Measurements from ENCODE around the gene ACBD3.
A peak's percentile ranks its signal among the peaks of the same experiment; 100 is the strongest.

ACBD3 gene

DNA sequence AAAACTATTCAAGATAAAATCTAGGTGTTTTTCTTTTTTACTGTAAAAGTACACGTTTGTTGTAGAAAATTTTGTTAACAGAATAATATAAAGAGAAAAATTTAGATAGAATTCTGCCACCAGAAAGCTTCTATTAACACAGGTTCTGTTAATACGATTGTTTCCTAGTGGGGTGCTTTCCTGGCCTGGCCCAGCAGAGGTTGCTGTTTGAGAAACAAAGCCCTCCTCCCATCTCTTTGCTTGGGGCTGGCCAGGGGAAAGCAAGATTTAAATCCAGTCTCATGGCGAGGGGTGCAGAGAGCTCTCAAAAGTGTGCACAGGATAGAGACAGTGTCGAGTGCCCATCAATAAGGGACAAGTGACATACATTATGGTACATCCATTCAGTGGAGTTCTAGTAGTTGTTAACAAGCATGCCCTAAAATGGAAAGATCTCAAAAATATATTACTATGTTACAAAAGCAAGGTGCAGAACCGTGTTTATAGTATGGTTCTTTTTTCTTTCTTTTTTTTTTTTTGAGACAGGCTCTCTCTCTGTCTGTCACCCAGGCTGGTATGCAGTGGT lies 14.6 kb upstream of the ACBD3 start:
- no peak for DNase-seq

DNA sequence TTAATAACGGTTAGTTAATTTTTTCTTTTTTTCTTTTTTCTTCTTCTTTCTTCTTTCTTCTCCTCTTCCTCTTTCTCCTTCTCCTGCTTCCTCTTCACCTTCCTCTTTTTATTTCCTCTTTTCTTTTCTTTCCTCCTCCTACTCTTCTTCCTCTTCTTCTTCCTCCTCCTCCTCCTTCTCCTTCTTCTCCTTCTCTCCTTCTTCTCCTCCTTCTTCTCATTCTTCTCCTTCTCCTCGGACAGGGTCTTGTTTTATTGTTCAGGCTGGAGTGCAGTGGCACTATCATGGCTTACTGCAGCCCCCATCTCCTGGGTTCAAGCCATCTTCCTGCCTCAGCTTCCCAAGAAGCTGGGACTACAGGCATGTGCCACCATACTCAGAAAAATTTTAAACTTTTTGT lies 13.4 kb upstream of the ACBD3 start:
- no peak for DNase-seq

DNA sequence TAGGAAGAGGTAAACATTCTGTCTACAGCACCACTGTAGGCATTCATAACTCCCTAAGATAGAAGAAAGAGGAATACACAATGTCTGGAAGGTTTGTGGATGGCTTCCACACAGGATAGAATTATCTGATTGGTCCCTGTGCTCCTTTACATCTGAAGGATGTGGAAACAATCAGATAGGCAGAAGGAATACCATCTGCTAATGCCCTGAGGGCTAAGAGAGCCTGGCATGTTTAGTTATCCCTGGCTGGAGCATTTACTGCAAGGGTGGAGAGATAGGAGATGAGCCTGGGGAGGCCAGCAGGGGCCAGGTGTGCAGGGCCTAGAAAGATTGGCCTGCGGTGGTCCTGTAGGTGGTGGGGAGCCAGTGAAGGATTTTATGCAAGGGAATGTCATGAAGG lies 8.6 kb upstream of the ACBD3 start:
- DNase-seq = no peak

DNA sequence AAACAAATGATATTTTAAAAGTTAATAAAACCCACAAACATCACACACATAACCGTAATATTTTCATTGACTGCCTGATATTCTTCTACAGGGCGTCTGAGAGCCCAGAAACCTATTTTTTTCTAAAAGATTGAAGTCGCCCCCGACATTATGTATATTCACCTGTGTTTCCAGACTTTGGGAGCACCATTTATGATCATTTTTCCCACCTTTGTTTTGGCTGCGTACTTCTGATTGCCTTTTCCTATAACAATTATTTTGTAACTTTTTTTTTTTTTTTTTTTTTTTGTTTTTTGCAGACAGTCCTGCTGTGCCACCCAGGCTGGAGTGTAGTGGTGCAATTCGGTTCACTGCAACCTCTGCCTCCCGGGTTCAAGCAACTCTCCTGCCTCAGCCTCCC lies 839 bp upstream of the ACBD3 start:
- no peak for DNase-seq

DNA sequence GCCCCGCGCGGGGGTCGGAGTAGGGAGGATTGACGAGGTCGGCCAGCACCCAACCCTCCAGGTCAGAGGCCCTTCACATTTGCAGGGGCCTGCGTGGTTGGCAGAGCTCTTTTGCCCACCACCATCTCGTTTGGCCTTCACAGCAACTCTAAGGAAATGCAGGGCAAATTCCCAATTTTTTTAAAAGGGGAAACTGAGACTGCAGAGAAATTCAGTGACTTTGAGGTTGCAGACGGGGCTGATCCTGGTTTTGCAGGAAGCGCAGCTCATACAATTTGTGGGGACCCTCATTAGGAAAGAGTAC lies 430 bp upstream of the ACBD3 start:
- DNase-seq = no peak

DNA sequence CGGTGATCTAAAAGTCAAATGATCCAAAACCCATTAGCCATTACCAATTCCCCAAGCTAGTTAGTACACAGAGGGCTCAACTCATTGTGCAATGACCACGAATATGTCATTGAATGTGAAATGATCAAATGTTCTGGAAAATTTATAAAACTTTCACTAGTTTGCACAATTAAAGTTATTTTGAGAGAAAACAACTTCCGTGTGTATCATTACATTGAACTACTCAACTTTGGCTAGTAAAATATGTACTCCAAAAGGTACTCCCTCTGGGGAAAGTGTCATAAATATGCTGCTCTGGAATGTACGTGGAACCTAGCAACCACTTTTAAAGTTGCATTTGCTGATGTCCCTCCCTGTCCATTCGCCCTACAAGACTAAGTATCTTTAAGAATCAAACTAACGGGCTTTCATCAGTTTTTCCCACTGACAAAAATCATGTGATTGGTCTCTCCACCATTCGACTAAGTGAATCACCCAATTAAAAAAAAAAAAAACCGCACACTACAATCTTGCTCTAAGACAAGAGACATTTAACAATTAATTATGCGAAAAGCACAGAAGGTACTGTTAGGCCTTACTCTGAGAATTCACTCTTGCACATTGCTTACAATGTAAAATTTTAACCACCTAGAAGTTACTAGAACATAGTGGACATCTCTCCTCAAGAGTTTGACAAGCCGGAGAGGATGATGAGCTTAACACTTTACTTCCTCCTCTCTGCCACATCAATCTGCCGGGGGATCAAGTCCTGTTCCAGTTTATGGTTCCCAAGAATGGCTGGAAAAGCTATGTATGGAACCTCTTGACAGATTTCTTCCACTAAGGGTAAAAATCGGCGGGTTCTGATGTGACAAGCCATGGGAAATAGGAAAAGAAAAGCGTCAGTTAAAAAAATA lies 1.2 kb downstream of the ACBD3 start:
- DNase-seq = no peak

DNA sequence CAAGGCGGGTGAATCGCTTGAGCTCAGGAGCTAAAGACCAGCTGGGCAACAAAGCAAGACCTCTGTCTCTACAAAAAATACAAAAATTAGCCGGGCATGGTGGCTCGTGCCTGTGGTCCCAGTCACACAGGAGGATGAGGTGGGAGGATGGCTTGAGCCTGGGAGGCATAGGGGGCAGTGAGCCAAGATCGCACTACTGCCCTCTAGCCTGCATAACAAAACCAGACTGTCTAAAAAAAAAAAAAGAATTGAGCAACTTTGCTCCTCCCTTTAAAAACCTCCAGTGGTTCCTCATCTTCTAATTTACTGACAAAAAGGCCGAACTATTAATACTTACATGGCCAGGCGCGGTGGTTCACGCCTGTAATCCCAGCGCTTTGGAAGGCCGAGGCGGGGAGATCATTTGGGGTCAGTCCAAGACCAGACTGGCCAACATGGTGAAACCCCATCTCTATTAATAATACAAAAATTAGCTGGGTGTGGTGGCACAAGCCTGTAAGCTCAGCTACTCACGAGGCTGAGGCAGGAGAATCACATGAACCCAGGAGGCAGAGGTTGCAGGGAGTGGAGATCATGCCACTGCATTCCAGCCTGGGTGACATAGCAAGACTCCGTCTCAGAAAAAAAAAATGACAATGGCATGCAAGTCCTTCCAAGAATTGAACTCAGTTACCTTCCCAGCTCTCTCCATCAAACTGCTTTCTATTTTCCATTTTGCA lies 4.4 kb downstream of the ACBD3 start:
- no peak for DNase-seq

DNA sequence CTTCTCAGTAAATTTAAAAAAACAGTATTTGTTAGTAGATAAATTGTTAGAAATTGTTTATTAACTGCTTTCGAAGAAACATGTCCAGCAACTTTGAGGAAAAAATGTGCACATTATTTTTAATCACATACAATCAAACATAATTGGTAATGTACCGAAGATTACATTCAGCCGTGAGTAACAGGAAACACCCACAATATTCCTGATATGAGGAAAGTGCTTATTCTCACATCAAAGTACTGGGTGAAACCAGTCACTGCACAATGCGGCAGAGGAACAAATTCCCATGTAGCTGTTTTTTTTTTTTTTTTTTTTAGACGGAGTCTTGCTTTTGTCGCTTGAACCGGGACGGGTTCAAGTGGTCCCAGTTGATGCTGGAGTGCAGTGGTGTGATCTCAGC lies 9.7 kb downstream of the ACBD3 start:
- no peak for DNase-seq

DNA sequence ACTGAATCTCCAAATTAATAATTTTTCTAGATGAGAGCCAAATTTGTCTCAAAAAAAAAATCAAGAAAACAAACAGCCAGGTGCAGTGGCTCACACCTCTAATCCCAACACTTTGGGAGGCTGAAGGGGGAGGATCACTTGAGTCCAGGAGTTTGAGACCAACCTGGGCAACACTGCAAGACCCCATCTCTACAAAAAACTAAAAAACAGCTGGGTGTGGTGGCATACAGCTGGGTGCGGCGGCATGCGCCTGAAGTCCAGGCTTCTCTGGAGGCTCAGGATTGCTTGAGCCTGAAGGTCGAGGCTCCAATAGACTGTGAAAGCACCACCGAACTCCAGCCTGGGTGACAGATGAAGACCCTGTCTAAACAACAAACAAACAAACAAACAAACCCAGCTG lies 14.0 kb downstream of the ACBD3 start:
- no peak for DNase-seq

DNA sequence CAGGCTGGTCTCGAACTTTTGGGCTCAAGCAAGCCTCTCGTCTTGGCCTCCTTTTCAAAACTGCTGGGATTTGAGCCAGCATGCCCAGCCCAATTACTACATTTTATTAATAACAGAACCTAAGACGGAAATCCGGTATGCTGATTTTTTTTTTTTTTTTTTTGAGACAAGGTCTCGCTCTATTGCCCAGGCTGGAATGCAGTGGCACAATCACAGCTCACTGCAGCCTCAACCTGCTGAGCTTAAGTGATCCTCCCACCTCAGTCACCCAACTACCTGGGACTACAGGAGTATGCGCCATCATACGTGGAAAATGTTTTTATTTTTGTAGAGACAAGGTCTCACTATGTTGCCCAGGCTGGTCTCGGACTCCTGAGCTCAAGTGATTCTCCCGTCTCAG lies 20.2 kb downstream of the ACBD3 start:
- DNase-seq = no peak

DNA sequence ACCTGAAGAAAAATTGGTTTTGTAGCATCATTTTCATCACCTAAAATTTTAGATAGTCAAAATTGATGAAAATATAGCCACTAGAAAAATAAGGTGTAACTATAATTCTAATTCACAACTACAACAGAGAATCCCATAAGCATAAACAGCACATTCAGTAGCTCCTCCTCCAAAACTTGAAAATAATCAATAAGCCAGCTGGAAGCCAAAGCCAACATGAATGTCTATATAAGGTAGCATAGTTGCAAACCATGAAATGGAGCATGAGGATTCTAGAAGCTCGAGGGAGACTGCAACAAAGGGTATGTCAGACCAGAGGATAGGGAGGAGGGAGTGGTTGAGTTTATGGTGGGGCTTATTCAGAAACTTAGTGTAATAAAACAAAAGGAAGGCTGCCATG lies 22.4 kb downstream of the ACBD3 start:
- DNase-seq = no peak

DNA sequence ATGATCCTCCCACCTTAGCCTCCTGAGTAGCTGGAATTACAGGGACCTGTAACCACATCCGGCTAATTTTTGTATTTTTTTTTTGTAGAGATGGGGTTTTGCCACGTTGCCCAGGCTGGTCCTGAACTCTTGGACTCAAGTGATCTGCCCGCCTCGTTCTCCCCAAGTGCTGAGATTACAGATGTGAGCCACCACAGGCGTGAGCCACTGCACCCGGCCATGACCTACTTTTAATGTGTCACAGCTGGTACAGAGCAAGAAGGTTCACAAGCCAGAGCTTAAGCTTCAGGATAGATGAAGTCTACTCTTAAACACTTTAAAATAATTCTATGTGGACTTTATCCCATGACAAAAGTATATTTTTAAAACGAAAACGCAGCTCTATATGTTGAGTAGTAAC lies 23.6 kb downstream of the ACBD3 start:
- no peak for DNase-seq

DNA sequence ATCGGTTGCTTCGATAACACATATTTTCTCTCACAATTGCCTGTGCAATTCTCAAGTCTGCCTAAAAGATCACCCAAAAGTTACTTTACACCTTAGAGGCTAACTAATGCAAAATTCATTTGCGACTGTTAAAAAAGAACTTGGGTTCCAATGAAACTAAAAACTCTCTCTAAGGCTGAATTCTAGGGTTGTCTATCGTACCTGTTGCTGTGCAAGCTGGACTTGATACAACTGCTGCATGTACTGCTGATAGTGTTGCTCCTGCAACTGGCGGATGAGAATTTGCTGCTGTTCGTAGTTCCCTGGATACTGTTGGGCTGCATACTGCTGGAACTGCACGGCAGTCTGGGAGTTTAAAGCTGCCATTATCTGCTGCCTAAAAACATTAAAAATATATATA lies 27.6 kb downstream of the ACBD3 start:
- DNase-seq = no peak

DNA sequence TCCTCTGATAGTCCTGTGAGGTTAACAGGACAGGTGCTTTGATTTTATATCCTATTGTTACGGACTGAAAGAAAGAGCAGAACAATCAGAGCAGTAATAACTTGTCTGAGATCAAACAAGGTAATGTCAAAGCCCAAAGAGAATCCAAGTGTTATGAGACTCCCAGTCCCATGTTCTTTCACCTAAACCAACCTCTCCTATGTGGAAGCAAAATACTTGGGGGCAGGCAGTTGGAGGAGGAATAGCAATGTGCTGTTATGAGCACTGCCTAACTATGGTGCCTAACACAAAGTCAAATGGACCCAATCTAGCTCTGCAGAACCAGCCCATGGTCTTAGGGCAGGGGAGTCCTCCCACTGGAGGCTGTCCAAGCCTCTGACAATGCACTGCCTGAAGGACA lies 28.1 kb downstream of the ACBD3 start:
- DNase-seq = no peak

DNA sequence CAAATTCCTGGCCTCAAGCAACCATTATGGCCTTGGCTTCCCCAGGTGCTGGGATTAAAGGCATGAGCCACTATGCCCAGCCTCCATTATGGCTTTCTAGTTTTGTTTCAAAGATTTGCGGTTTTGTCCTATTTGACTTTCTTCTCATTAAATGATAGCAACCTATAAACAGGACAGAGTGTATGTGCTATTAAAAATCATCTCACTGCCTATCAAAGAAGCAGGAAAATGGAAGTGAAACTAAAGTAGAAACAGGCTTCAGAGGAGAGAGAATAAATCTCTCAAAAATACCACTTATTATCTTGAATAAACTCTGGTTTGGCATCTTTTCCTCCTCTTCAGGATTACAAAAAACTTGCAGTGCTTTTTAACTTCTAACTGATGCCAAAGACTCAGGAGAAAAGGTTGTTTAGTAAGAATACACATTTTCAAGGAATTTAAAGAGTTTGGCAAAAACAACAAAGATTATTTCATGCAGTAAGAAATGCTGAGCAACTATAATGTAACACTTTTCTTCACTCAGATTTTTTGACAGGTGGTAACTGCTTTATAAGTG lies 28.7 kb downstream of the ACBD3 start:
- DNase-seq = no peak

DNA sequence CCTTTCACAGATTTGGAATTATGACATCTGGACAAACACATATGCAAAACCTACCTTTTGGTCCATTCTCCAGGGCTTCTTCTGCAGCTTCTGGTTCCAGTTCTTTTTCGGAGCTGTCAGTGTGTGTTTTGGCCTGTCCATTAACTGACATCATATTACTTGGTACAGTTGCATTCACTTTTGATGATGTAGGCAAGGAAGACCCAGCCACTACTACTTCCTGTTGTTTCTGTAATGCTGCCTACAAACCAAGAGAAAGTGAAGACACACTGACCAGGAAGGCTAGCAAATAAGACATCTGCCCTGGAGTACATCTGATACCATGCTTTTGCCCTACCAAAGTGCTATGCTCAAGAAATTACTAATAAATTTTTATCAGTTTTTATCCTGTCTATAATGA lies 31.9 kb downstream of the ACBD3 start:
- no peak for DNase-seq

DNA sequence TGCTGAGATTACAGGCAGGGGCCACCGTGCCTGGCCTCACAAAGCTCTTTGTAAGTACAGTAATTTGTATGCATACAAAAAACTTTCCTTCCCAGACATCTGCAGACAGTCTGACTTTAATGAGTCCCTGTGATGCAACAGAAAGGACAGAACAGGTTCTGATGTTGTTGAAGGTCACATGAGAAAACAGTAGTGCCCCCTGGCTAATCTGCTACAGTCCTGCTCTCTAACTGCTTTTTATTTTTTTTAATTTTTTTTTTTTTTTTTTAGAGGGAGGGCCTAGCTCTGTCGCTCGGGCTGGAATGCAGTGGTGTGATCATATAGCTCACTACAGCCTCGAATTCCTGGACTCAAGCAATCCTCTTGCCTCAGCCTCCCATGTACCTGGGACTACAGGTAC lies 36.7 kb downstream of the ACBD3 start:
- DNase-seq = no peak

DNA sequence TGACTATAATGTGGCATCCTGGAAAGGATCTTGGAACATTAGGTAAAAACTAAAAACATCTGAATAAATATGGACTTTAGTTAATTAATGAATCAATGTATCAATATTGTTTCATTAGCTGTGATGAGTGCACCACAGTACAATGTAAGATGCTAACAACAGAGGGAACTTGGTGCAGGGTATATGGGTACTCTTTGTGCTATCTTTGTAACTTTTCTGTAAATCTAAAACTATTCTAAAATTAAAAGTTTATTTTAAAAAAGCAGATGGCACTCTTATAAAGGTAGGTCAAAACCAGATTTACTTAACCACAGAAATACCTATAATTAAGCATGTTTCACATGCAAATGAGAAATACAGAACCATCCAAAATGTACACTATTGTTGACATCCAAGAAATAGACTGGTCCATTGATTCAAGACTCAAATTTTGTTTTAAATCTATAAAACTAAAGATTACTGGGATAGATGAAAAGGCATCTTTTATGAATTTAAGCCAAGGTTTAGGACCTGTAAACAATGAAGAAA lies 38.4 kb downstream of the ACBD3 start:
- no peak for DNase-seq

DNA sequence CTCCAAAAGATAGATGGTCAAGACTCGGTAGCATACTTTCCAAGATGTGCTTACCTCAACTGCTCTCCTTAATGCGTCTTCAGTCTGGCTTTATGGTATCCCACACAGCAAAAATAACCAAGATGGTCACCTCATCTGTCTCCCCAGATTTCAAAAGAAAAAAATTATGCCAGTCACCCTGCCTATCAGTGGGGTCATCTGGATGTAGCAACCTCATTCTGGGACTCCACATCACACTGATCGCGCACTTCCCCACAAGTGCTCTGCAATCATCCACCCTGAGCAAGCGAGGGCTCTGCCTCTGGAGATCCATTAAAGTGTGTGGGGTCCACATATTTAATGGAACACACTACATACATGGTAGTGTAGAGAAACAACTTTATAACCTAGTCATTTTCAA lies 42.5 kb downstream of the ACBD3 start:
- DNase-seq = no peak

DNA sequence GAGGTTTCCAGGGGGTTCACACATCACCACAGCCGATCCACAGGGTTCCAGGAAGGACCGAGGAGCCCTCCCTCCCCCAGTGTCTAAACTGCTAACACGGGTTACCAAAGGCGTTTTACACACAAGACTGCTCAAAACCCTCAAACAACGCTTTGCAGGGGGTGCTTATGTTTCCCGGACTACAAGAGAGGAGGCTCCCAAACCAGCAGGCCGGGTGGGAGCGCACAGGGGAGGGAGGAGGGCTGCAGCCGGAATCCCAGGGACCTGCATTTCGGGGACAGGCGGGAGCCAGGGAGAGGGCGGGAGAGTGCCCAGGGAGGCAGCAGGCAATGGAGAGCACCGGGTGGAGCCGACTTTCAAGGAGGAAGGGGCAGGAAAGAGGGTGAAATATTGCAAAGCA lies 50.8 kb downstream of the ACBD3 start:
- DNase-seq = no peak

DNA sequence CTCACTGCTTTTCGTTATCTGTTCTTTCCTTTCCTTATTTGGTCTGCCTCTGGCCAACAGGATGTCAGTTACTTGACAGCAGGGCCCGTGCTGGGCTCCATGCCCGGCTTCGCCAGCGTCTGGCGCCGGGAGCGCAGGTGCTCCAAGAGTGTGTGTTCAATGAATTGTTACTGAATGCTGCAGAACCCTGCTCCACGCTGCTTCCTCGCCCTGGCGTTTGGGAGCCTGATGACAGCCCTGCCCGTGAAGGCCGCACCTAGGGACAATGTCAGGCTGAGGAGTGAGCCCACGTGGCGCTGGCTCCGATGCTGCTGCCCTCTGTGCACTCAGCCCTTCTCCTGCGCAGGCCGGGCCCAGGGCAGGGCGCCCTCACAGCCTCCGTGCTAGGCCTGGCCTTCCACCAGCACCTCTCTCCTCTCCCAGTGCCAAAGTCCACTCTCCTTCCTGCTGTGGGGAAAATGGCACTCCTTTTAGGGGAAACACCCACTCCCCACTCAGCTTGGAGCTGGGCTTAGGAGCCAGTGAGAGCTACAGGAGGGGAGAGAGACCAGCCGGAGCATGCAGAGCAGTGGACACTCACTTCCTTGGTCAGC lies 51.4 kb downstream of the ACBD3 start:
- peak; percentile 43 for DNase-seq

DNA sequence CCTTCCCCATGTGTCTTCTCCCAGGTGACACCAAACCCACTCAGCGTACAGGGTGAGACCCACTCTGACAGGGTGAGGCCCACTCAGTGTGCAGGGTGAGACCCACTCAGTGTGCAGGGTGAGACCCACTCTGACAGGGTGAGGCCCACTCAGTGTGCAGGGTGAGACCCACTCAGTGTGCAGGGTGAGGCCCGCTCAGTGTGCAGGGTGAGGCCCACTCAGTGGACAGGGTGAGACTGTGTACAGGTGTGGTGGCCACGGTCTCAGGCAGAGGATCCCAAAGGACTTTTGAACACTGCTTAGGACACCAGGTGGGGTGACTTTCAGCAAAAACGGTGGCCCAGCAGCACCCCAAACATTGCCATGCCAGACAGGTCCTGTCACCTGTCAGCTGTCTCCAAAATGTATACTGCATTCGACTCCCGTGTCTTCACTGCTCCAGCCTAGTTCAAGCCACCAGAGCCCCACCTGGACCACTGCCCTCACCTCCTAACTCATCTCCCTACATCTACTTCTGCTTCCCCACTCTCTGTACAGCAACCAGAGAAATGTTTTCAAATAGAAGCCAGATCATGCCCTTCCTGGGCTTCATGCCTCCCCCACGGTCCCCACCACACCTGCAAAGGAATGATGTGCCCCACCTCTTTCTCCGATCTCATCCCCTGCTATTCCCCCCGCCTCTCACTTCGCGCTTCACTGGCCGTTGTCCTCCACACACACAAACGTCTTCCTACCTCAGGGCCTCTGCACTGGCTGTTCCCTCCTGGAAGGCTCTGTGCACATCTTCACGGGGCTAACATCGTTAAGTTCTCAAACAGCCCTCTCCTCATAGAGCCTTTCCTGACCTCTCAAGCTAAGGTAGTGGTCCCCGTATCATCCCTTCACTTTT lies 52.1 kb downstream of the ACBD3 start:
- DNase-seq = peak; percentile 43
